ENCODE measurements around the gene RIMKLB.
"Not testable (repeated sequence)": the region's sequence is repeated elsewhere in the genome, so short reads cannot be mapped to it uniquely, and the experiment has no call there.

Gene RIMKLB

GRCh38 chr12:8773461-8773860 is 75.7 kb downstream of the RIMKLB start:
- no peak for DNase-seq (ENCODE audit: low read depth, low spot score)

GRCh38 chr12:8779281-8779680 is 81.5 kb downstream of the RIMKLB start:
- no peak for DNase-seq (ENCODE audit: low read depth, low spot score)

- DNase-seq (ENCODE audit: low read depth, low spot score), result no peak
These were observed 82.1 kb downstream of the RIMKLB start for GRCh38 chr12:8779862-8780261.

- DNase-seq (ENCODE audit: low read depth, low spot score), result peak; percentile 10
These were observed 82.6 kb downstream of the RIMKLB start for GRCh38 chr12:8780389-8780788.

- no peak for DNase-seq (ENCODE audit: low read depth, low spot score)
These were observed 83.8 kb downstream of the RIMKLB start for GRCh38 chr12:8781381-8782127.

GRCh38 chr12:8784290-8784888 is 86.6 kb downstream of the RIMKLB start:
- no peak for DNase-seq (ENCODE audit: low read depth, low spot score)

- no peak for DNase-seq (ENCODE audit: low read depth, low spot score)
These were observed 87.7 kb downstream of the RIMKLB start for GRCh38 chr12:8785499-8785898.

GRCh38 chr12:8787206-8787605 is 89.4 kb downstream of the RIMKLB start:
- not testable (repeated sequence) for DNase-seq (ENCODE audit: low read depth, low spot score)

GRCh38 chr12:8788706-8789105 is 90.9 kb downstream of the RIMKLB start:
- DNase-seq (ENCODE audit: low read depth, low spot score), result not testable (repeated sequence)

GRCh38 chr12:8789341-8790013 is 91.7 kb downstream of the RIMKLB start:
- DNase-seq (ENCODE audit: low read depth, low spot score), result not testable (repeated sequence)

GRCh38 chr12:8793226-8793625 is 95.4 kb downstream of the RIMKLB start:
- not testable (repeated sequence) for DNase-seq (ENCODE audit: low read depth, low spot score)

GRCh38 chr12:8794611-8795010 is 96.8 kb downstream of the RIMKLB start:
- DNase-seq (ENCODE audit: low read depth, low spot score), result not testable (repeated sequence)

GRCh38 chr12:8796831-8797626 is 99.2 kb downstream of the RIMKLB start:
- DNase-seq (ENCODE audit: low read depth, low spot score), result no peak

GRCh38 chr12:8801213-8801612 is 103.4 kb downstream of the RIMKLB start:
- DNase-seq (ENCODE audit: low read depth, low spot score), result not testable (repeated sequence)

GRCh38 chr12:8804833-8805232 is 107.0 kb downstream of the RIMKLB start:
- not testable (repeated sequence) for DNase-seq (ENCODE audit: low read depth, low spot score)

- not testable (repeated sequence) for DNase-seq (ENCODE audit: low read depth, low spot score)
These were observed 107.7 kb downstream of the RIMKLB start for GRCh38 chr12:8805487-8805886.

- DNase-seq (ENCODE audit: low read depth, low spot score), result not testable (repeated sequence)
These were observed 109.3 kb downstream of the RIMKLB start for GRCh38 chr12:8807084-8807483.

GRCh38 chr12:8810112-8810511 is 112.3 kb downstream of the RIMKLB start:
- not testable (repeated sequence) for DNase-seq (ENCODE audit: low read depth, low spot score)

- DNase-seq (ENCODE audit: low read depth, low spot score), result no peak
These were observed 116.0 kb downstream of the RIMKLB start for GRCh38 chr12:8813572-8814357.

GRCh38 chr12:8816448-8817050 is 118.8 kb downstream of the RIMKLB start:
- DNase-seq (ENCODE audit: low read depth, low spot score), result no peak

- DNase-seq (ENCODE audit: low read depth, low spot score), result no peak
These were observed 120.1 kb downstream of the RIMKLB start for GRCh38 chr12:8817856-8818255.

Data from brain pericyte (primary cell).